HepG2 (cell line): ENCODE measurements around the gene PACS1. TPM values are rescaled to one million over a fixed set of nuclear protein-coding genes. Genes with fewer than 3 reads are reported as not detected.
A peak's percentile ranks its signal among the peaks of the same experiment; 100 is the strongest.

ENCODE experiments used
- ATF5 ChIP-seq: sonication (generic); formaldehyde crosslinking; IDR thresholded peaks from 2 replicates; pipeline ENCODE4 v1.4.0; 2020; ENCODE audit warnings: mild to moderate bottlenecking, low read depth, missing genetic modification reagents
- DMTF1 ChIP-seq: sonication (generic); formaldehyde crosslinking; IDR thresholded peaks from 2 replicates; pipeline ENCODE4 v1.4.0; 2020; ENCODE audit warnings: mild to moderate bottlenecking, missing genetic modification reagents
- DNMT1 ChIP-seq: sonication (generic); formaldehyde crosslinking; IDR thresholded peaks from 2 replicates; pipeline ENCODE4 v1.5.1; 2020; ENCODE audit warnings: mild to moderate bottlenecking, missing genetic modification reagents
- E2F1 ChIP-seq: sonication (generic); formaldehyde crosslinking; IDR thresholded peaks from 2 replicates; pipeline ENCODE4 v1.5.0; 2020; ENCODE audit warnings: missing genetic modification reagents
- ELF3 ChIP-seq: IDR thresholded peaks from 2 replicates; pipeline ENCODE4 v1.6.1; 2016; ENCODE audit warnings: missing genetic modification reagents, missing compliant biosample characterization
- HIVEP1 ChIP-seq: sonication (generic); formaldehyde crosslinking; IDR thresholded peaks from 2 replicates; pipeline ENCODE4 v1.4.0; 2020; ENCODE audit warnings: mild to moderate bottlenecking, missing genetic modification reagents
- HOXD1 ChIP-seq: sonication (generic); formaldehyde crosslinking; IDR thresholded peaks from 2 replicates; pipeline ENCODE4 v1.5.0; 2020; ENCODE audit warnings: missing genetic modification reagents
- MAZ ChIP-seq, 2 experiments: sonication (generic) in 1 of 2; formaldehyde crosslinking in 1 of 2; IDR thresholded peaks; 2 replicates each; pipeline versions ENCODE4 v1.5.0 to v1.6.1; 2012 to 2020; ENCODE audit warnings: low read depth in 2 of 2, mild to moderate bottlenecking in 2 of 2, borderline replicate concordance in 1 of 2, improper control_type of control experiment in 1 of 2, low read length in 1 of 2, missing genetic modification reagents in 1 of 2, moderate library complexity in 1 of 2
- MBNL3 ChIP-seq: fragments of 250-450 bp; sonication (Bioruptor Pico); conservative IDR thresholded peaks from 2 replicates; pipeline ENCODE4 v1.8.0; 2022; ENCODE audit warnings: mild to moderate bottlenecking, inconsistent platforms
- NFE2 ChIP-seq: sonication (generic); formaldehyde crosslinking; IDR thresholded peaks from 2 replicates; pipeline ENCODE4 v1.4.0; 2020; ENCODE audit warnings: missing genetic modification reagents
- NFYB ChIP-seq: sonication (generic); formaldehyde crosslinking; IDR thresholded peaks from 2 replicates; pipeline ENCODE4 v1.4.0; 2020; ENCODE audit warnings: missing genetic modification reagents
- POLR2G ChIP-seq: fragments of 200-400 bp; formaldehyde crosslinking; IDR thresholded peaks from 2 replicates; pipeline ENCODE4 v1.6.1; 2018; ENCODE audit warnings: mild to moderate bottlenecking, low read depth, low read length, moderate library complexity
- RXRB ChIP-seq: IDR thresholded peaks from 2 replicates; pipeline ENCODE4 v1.6.1; 2016; ENCODE audit warnings: borderline replicate concordance, missing genetic modification reagents, missing compliant biosample characterization
- SATB2 ChIP-seq: sonication (generic); formaldehyde crosslinking; IDR thresholded peaks from 2 replicates; pipeline ENCODE4 v1.5.0; 2020; ENCODE audit warnings: missing genetic modification reagents
- SP5 ChIP-seq: IDR thresholded peaks from 2 replicates; pipeline ENCODE4 v1.6.1; 2016; ENCODE audit warnings: low read depth, borderline replicate concordance
- YY1 ChIP-seq: IDR thresholded peaks from 2 replicates; pipeline ENCODE4 v1.6.1; 2011; ENCODE audit warnings: low read length, low read depth, moderate library complexity, mild to moderate bottlenecking; ENCODE audit not compliant: insufficient read depth, insufficient replicate concordance
- ZBTB34 ChIP-seq: sonication (generic); formaldehyde crosslinking; IDR thresholded peaks from 2 replicates; pipeline ENCODE4 v1.8.0; 2022; ENCODE audit warnings: mild to moderate bottlenecking, missing genetic modification reagents
- ZNF12 ChIP-seq: sonication (generic); formaldehyde crosslinking; IDR thresholded peaks from 2 replicates; pipeline ENCODE4 v1.5.0; 2020; ENCODE audit warnings: missing genetic modification reagents
- ZNF160 ChIP-seq: sonication (generic); formaldehyde crosslinking; IDR thresholded peaks from 2 replicates; pipeline ENCODE4 v1.8.0; 2022; ENCODE audit warnings: mild to moderate bottlenecking, inconsistent platforms, missing genetic modification reagents
- ZNF20 ChIP-seq: sonication (generic); formaldehyde crosslinking; IDR thresholded peaks from 2 replicates; pipeline ENCODE4 v1.4.0; 2020; ENCODE audit warnings: mild to moderate bottlenecking, moderate library complexity, missing genetic modification reagents
- ZNF253 ChIP-seq: sonication (generic); formaldehyde crosslinking; IDR thresholded peaks from 2 replicates; pipeline ENCODE4 v1.8.0; 2022; ENCODE audit warnings: mild to moderate bottlenecking, missing genetic modification reagents, borderline replicate concordance
- ZNF644 ChIP-seq: IDR thresholded peaks from 2 replicates; pipeline ENCODE4 v1.6.1; 2016; ENCODE audit warnings: low read depth
- ZNF768 ChIP-seq: sonication (generic); formaldehyde crosslinking; IDR thresholded peaks from 2 replicates; pipeline ENCODE4 v1.4.0; 2020; ENCODE audit warnings: missing genetic modification reagents
- ZNF781 ChIP-seq: sonication (generic); formaldehyde crosslinking; IDR thresholded peaks from 2 replicates; pipeline ENCODE4 v1.5.1; 2020; ENCODE audit warnings: borderline replicate concordance, mild to moderate bottlenecking, missing genetic modification reagents; ENCODE audit errors: not compliant biosample characterization
- polyA plus RNA-seq, 8 experiments: library from polyadenylated mRNA; depleted of rRNA in 3 of 8; stranded (reverse) in 7 of 8; unstranded in 1 of 8; fragments of >200 nt; fragmentation: Illumina TruSeq in 4 of 8; extraction: Trizol in 4 of 8; gene quantifications; 2 replicates each; pipeline versions ENCODE4 v1.2.1 to v1.2.3, GENCODE V29; 2011 to 2016; ENCODE audit warnings: low read depth in 4 of 8, missing spikeins in 1 of 8, mixed read lengths in 1 of 8; ENCODE audit not compliant: insufficient read depth in 1 of 8
- total RNA-seq, 5 experiments: library from RNA; depleted of rRNA; stranded (reverse); fragments of >200 nt; fragmentation: Illumina TruSeq; extraction: Trizol; gene quantifications; 2 replicates each; pipeline ENCODE4 v1.2.3, GENCODE V29; 2016; ENCODE audit warnings: low read depth in 1 of 5

The PACS1 gene
- total and polyA plus RNA-seq, 2 of the 13 experiments (the other 11 are each of a cell fraction or from before 2014, with no cell fraction given), result 7.6 to 8.6 TPM

- TF ChIP-seq DNMT1 (CRISPR knock-in tag) (peak; percentile 48; the same call in 1 of the 2 replicates), POLR2G (peak; percentile 94), SATB2 (CRISPR knock-in tag) (no peak), ZNF781 (peak; percentile 66), ZNF160 (CRISPR knock-in tag) (no peak), NFE2 (no peak), ZNF253 (no peak), NFYB (CRISPR knock-in tag) (peak; percentile 95), RXRB (CRISPR knock-in tag) (no peak; the same call in 1 of the 2 replicates), ZNF644 (CRISPR knock-in tag) (no peak), ZNF12 (no peak), HIVEP1 (CRISPR knock-in tag) (no peak), MAZ (IDR thresholded peaks at IDR 0.05; ENCODE audit: borderline replicate concordance, low read depth, low read length) (peak; percentile 54), MAZ (CRISPR knock-in tag; IDR thresholded peaks at IDR 0.05; ENCODE audit: low read depth) (peak; percentile 94), ZBTB34 (peak; percentile 68; the same call in 1 of the 2 replicates), HOXD1 (CRISPR knock-in tag) (no peak; the same call in 1 of the 2 replicates), DMTF1 (CRISPR knock-in tag) (peak; percentile 26; the same call in 1 of the 2 replicates), MBNL3 (CRISPR knock-in tag) (no peak), ZNF20 (CRISPR knock-in tag) (no peak), ELF3 (peak; percentile 93), SP5 (CRISPR knock-in tag) (peak; percentile 61), YY1 (peak; percentile 95), E2F1 (CRISPR knock-in tag) (peak; percentile 95), ZNF768 (CRISPR knock-in tag) (peak; percentile 45; the same call in 1 of the 2 replicates), ATF5 (no peak)
Observed at GRCh38 chr11:66051766-66052663, 18.1 kb upstream of the PACS1 start, which contains the start of gene SF3B2 (continued).
